ENCODE results near the gene SCN2A. TPM values are rescaled to one million over a fixed set of nuclear protein-coding genes. Genes with fewer than 3 reads are reported as not detected.

Gene SCN2A
- total and polyA plus RNA-seq, 2 donors (not counting 3 experiments of a cell fraction or from before 2014, with no cell fraction given) = not detected

DNA sequence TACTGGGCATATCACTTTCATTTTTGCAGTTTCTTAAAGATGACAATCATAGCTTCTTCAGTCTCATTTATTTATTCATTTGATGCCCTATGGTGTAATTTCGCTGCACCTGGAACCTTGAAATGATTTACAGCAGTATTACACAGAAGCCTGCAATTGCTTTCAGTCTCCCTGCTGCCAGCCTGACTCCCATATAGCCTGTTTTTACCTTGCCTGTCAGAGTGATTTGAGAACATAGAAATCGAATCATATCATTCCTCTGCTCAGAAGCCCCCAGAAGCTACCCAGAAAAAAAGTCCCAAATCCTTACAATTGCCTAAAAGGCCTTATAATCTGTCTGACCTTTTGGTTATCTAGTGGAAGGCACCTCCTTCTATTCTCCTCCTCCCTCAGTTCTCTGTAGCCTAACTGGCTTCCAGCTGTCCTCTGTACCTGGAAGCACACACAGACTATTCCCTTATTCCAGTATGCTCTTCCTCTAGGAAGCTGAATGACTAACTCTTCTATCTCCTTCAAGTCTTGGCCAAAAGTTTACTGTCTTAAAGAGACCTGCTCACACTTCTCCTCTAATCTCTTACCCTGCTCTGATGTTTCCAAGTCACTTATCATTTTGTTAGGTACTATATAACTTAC lies 48.0 kb upstream of the SCN2A start:
- Histone ChIP-seq H3K9ac (replicated peaks; ENCODE audit: extremely low read depth, insufficient read depth, low read length) (no peak overlapping the region), H2AFZ (ENCODE audit: low read depth, low read length) (no peak overlapping the region), H3K4me1 (ENCODE audit: control insufficient read depth, extremely low read depth, insufficient read depth, low read length) (no peaks in the 10 kb centered on the region), H3K27ac (ENCODE audit: insufficient read depth, low read depth, low read length) (no peak overlapping the region), H3K9me3 (replicated peaks; ENCODE audit: control insufficient read depth, insufficient read depth, low read length) (no peaks in the 10 kb centered on the region), H3K79me2 (ENCODE audit: control insufficient read depth, insufficient read depth, low read length) (no peaks in the 10 kb centered on the region), H3K9me1 (replicated peaks; ENCODE audit: control insufficient read depth, extremely low read depth, insufficient read depth, low read length) (no peaks in the 10 kb centered on the region), H3K36me3 (ENCODE audit: control insufficient read depth in 2 of 2, extremely low read depth in 1 of 2, insufficient read depth in 2 of 2, low read length in 2 of 2) (no peaks in the 10 kb centered on the region), H3K27me3 (ENCODE audit: control insufficient read depth in 2 of 2, insufficient read depth in 2 of 2, low read length in 2 of 2) (peaks cover 3 to 4% of the 10 kb centered on the region in 2 experiments), H3K4me2 (ENCODE audit: insufficient read depth, low read length) (no peak overlapping the region), H3K4me3 (replicated peaks in 1 of 3; ENCODE audit: insufficient read depth in 1 of 3, low read depth in 1 of 3, low read length in 3 of 3) (no peak overlapping the region), H4K20me1 (replicated peaks; ENCODE audit: control insufficient read depth, extremely low read depth, insufficient read depth, low read length) (no peaks in the 10 kb centered on the region)
- TF ChIP-seq, protein P1, sequence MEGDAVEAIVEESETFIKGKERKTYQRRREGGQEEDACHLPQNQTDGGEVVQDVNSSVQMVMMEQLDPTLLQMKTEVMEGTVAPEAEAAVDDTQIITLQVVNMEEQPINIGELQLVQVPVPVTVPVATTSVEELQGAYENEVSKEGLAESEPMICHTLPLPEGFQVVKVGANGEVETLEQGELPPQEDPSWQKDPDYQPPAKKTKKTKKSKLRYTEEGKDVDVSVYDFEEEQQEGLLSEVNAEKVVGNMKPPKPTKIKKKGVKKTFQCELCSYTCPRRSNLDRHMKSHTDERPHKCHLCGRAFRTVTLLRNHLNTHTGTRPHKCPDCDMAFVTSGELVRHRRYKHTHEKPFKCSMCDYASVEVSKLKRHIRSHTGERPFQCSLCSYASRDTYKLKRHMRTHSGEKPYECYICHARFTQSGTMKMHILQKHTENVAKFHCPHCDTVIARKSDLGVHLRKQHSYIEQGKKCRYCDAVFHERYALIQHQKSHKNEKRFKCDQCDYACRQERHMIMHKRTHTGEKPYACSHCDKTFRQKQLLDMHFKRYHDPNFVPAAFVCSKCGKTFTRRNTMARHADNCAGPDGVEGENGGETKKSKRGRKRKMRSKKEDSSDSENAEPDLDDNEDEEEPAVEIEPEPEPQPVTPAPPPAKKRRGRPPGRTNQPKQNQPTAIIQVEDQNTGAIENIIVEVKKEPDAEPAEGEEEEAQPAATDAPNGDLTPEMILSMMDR (IDR thresholded peaks at IDR 0.05; ENCODE audit: extremely low read depth in 1 of 2, insufficient read depth in 1 of 2, low read depth in 1 of 2, low read length in 2 of 2) = no peak
- TF ChIP-seq POLR2AphosphoS5 (IDR thresholded peaks at IDR 0.05; ENCODE audit: insufficient read depth, low read depth, low read length) = no peak
- no peak for TF ChIP-seq MYC (IDR thresholded peaks at IDR 0.05; ENCODE audit: low read depth, low read length)
- TF ChIP-seq EZH2 (IDR thresholded peaks at IDR 0.05; ENCODE audit: borderline replicate concordance, low read depth, low read length, severe bottlenecking) = no peak
- TF ChIP-seq POLR2A (IDR thresholded peaks at IDR 0.05; ENCODE audit: low read depth, low read length) = no peak
- no peak for TF ChIP-seq GATA2 (IDR thresholded peaks at IDR 0.05; ENCODE audit: insufficient read depth, insufficient read length, low read depth, low read length)
- no peak for TF ChIP-seq FOS (IDR thresholded peaks at IDR 0.05; ENCODE audit: borderline replicate concordance, insufficient read depth, low read length)
- intact Hi-C loops (cut with micrococcal nuclease) = no loop called here
- ChIA-PET POLR2A (no interaction called here), CTCF (interaction anchor here (1.1 to 2.8 kb wide), 2 partner anchors 8 to 13 kb away, joined by 4 to 24 read pairs; partner anchors contain the start of gene SCN3A)
- dilution Hi-C loops (cut with MboI; ENCODE audit: extremely low pct_ligation_motif_present, low sequenced_read_pairs) = no loop called here
- FAIRE-seq (no peak), DNase-seq (ENCODE audit: low read depth, low spot score) (no peak)
- no TSS peak for BruUV-seq (replicated peaks)
